ENCODE measurements around the gene MGARP. TPM values are rescaled to one million over a fixed set of nuclear protein-coding genes. Genes with fewer than 3 reads are reported as not detected.

The MGARP gene
- total RNA-seq, 1 donor from 2014 or later, result 2.5 TPM

- H3K36me3 Mint-ChIP-seq, result peaks cover 4% of the 10 kb centered on the region
- H3K4me2 ChIP-seq, result no peak overlapping the region
- peaks cover 35% of the 10 kb centered on the region for H3K27me3 Mint-ChIP-seq (ENCODE audit: insufficient read depth, low read depth)
Measured at GRCh38 chr4:139282065-139282720, 2.2 kb upstream of the MGARP start.

GRCh38 chr4:139278912-139279759 lies 889 bp downstream of the MGARP start:
- H3K4me3 ChIP-seq, result peak overlapping the region; percentile 65
- no peaks in the 10 kb centered on the region for H3K9me3 ChIP-seq (ENCODE audit: low read depth)
- H3K27me3 ChIP-seq, result peaks cover 52% of the 10 kb centered on the region
- no peaks in the 10 kb centered on the region for H3K36me3 ChIP-seq
- Mint-ChIP-seq H3K4me1 (peaks cover 11% of the 10 kb centered on the region), H3K36me3 (no peaks in the 10 kb centered on the region), H3K27me3 (ENCODE audit: insufficient read depth, low read depth) (peaks cover 35% of the 10 kb centered on the region), H3K27ac (no peak overlapping the region), H3K9me3 (no peaks in the 10 kb centered on the region), H3K4me3 (peak overlapping the region; percentile 81)
- no peak overlapping the region for H3K27ac ChIP-seq
- H3K4me1 ChIP-seq, result no peaks in the 10 kb centered on the region
- no peaks in the 10 kb centered on the region for H4K20me1 ChIP-seq (ENCODE audit: low read depth)
- no peak overlapping the region for H3K9ac ChIP-seq
- TF ChIP-seq EZH2phosphoT487 (IDR thresholded peaks at IDR 0.05) (peak; percentile 19), CTCF (IDR thresholded peaks at IDR 0.05) (no peak), EZH2 (IDR thresholded peaks at IDR 0.05) (peak; percentile 33)
- peaks cover 18% of the 10 kb centered on the region for H3F3A ChIP-seq (ENCODE audit: low read depth)
- H3K4me2 ChIP-seq, result peak overlapping the region; percentile 92
- H2AFZ ChIP-seq (replicated peaks), result peak overlapping the region; percentile 90
- H3K79me2 ChIP-seq (ENCODE audit: low read depth), result no peaks in the 10 kb centered on the region
- peak; percentile 49 for DNase-seq (ENCODE audit: low spot score)

More at GRCh38 chr4:139282065-139282720, 2.2 kb upstream of the MGARP start:
- Mint-ChIP-seq H3K27ac (no peak overlapping the region), H3K4me3 (no peak overlapping the region), H3K9me3 (peaks cover 4% of the 10 kb centered on the region), H3K4me1 (peaks cover 11% of the 10 kb centered on the region)
- Histone ChIP-seq H3K36me3 (no peaks in the 10 kb centered on the region), H3F3A (ENCODE audit: low read depth) (peaks cover 18% of the 10 kb centered on the region), H3K79me2 (ENCODE audit: low read depth) (no peaks in the 10 kb centered on the region), H3K9me3 (ENCODE audit: low read depth) (no peaks in the 10 kb centered on the region), H3K27me3 (peaks cover 42% of the 10 kb centered on the region), H3K27ac (no peak overlapping the region), H3K4me1 (no peaks in the 10 kb centered on the region), H3K9ac (no peak overlapping the region), H4K20me1 (ENCODE audit: low read depth) (no peaks in the 10 kb centered on the region), H3K4me3 (no peak overlapping the region), H2AFZ (replicated peaks) (no peak overlapping the region)
- TF ChIP-seq EZH2phosphoT487 (IDR thresholded peaks at IDR 0.05) (no peak), EZH2 (IDR thresholded peaks at IDR 0.05) (no peak), CTCF (IDR thresholded peaks at IDR 0.05) (no peak)
- DNase-seq (ENCODE audit: low spot score), result no peak

- H3K4me3 Mint-ChIP-seq, result peak overlapping the region; percentile 81
- DNase-seq (ENCODE audit: low spot score), result no peak
- H3K27me3 ChIP-seq, result peaks cover 52% of the 10 kb centered on the region
Measured at GRCh38 chr4:139278485-139278884, 1.5 kb downstream of the MGARP start.

More at GRCh38 chr4:139278485-139278884, 1.5 kb downstream of the MGARP start:
- no peak overlapping the region for H2AFZ ChIP-seq (replicated peaks)
- Mint-ChIP-seq H3K4me1 (peaks cover 11% of the 10 kb centered on the region), H3K27ac (no peak overlapping the region), H3K9me3 (no peaks in the 10 kb centered on the region), H3K27me3 (ENCODE audit: insufficient read depth, low read depth) (peaks cover 35% of the 10 kb centered on the region), H3K36me3 (no peaks in the 10 kb centered on the region)
- H3K27ac ChIP-seq, result no peak overlapping the region
- H3K4me2 ChIP-seq, result peak overlapping the region; percentile 92
- no peaks in the 10 kb centered on the region for H3K4me1 ChIP-seq
- H3K9me3 ChIP-seq (ENCODE audit: low read depth), result no peaks in the 10 kb centered on the region
- no peaks in the 10 kb centered on the region for H3K36me3 ChIP-seq
- TF ChIP-seq EZH2 (IDR thresholded peaks at IDR 0.05) (no peak), CTCF (IDR thresholded peaks at IDR 0.05) (no peak), EZH2phosphoT487 (IDR thresholded peaks at IDR 0.05) (no peak)
- no peaks in the 10 kb centered on the region for H3K79me2 ChIP-seq (ENCODE audit: low read depth)
- peaks cover 18% of the 10 kb centered on the region for H3F3A ChIP-seq (ENCODE audit: low read depth)
- no peak overlapping the region for H3K9ac ChIP-seq
- peak overlapping the region; percentile 65 for H3K4me3 ChIP-seq
- no peaks in the 10 kb centered on the region for H4K20me1 ChIP-seq (ENCODE audit: low read depth)

Data from neural progenitor cell (in vitro differentiated cells).